Loucy (cell line): ENCODE results near the gene MCF2L.

Experiments
- H2AFZ ChIP-seq: fragments of 200-600 bp; sonication (generic); 2 replicates; pipeline ENCODE4 v1.6.0; 2016; ENCODE audit warnings: antibody characterized with exemption, mild to moderate bottlenecking, low read length, moderate library complexity
- H3F3A ChIP-seq: fragments of 200-600 bp; 2 replicates; pipeline ENCODE4 v1.6.0; 2016; ENCODE audit warnings: antibody characterized with exemption, low read depth, mild to moderate bottlenecking
- H3K27me3 ChIP-seq: fragments of 200-600 bp; sonication (generic); 2 replicates; pipeline ENCODE4 v1.6.1; 2014; ENCODE audit warnings: low read length, mild to moderate bottlenecking; ENCODE audit not compliant: insufficient read depth, poor library complexity, severe bottlenecking
- H3K36me3 ChIP-seq: fragments of 200-600 bp; sonication (generic); 2 replicates; pipeline ENCODE4 v1.6.1; 2016; ENCODE audit warnings: low read length; ENCODE audit not compliant: insufficient read depth
- H3K4me1 ChIP-seq: fragments of 200-600 bp; sonication (generic); 2 replicates; pipeline ENCODE4 v1.5.1; 2014; ENCODE audit warnings: low read length, mild to moderate bottlenecking; ENCODE audit not compliant: insufficient read depth, poor library complexity, severe bottlenecking
- H3K4me2 ChIP-seq: fragments of 200-600 bp; sonication (generic); 2 replicates; pipeline ENCODE4 v1.6.0; 2014; ENCODE audit warnings: antibody characterized with exemption, low read length, low read depth, mild to moderate bottlenecking; ENCODE audit not compliant: poor library complexity, severe bottlenecking
- H3K4me3 ChIP-seq: fragments of 200-600 bp; sonication (generic); 2 replicates; pipeline ENCODE4 v1.5.1; 2014; ENCODE audit warnings: low read length, mild to moderate bottlenecking, mixed read lengths; ENCODE audit not compliant: poor library complexity, severe bottlenecking
- H3K79me2 ChIP-seq: fragments of 200-600 bp; sonication (generic); 2 replicates; pipeline ENCODE4 v1.6.1; 2014; ENCODE audit warnings: low read length; ENCODE audit not compliant: insufficient read depth
- H3K9ac ChIP-seq: fragments of 200-600 bp; sonication (generic); 2 replicates; pipeline ENCODE4 v1.6.0; 2014; ENCODE audit warnings: mild to moderate bottlenecking, low read depth, low read length, moderate library complexity; ENCODE audit not compliant: poor library complexity, severe bottlenecking
- H3K9me2 ChIP-seq: fragments of 200-600 bp; sonication (generic); replicated peaks from 2 replicates; pipeline ENCODE4 v1.6.1; 2016; ENCODE audit warnings: low read depth, low read length, mixed read lengths
- H3K9me3 ChIP-seq: fragments of 200-600 bp; sonication (generic); 2 replicates; pipeline ENCODE4 v1.6.1; 2014; ENCODE audit warnings: mild to moderate bottlenecking, antibody characterized with exemption, low read length, low read depth; ENCODE audit not compliant: insufficient read depth
- H4K20me1 ChIP-seq: fragments of 200-600 bp; sonication (generic); 2 replicates; pipeline ENCODE4 v1.6.0; 2014; ENCODE audit warnings: antibody characterized with exemption, low read length, mild to moderate bottlenecking; ENCODE audit not compliant: insufficient read depth, poor library complexity, severe bottlenecking
- EZH2phosphoT487 ChIP-seq: fragments of 200-600 bp; IDR thresholded peaks from 2 replicates; pipeline ENCODE4 v1.6.1; 2018; ENCODE audit warnings: antibody characterized with exemption, mild to moderate bottlenecking, moderate library complexity, borderline replicate concordance
- TF ChIP-seq, protein P1 (sequence below): fragments of 200-600 bp; sonication (generic); conservative IDR thresholded peaks from 2 replicates; pipeline ENCODE4 v1.5.1; 2014; ENCODE audit warnings: mild to moderate bottlenecking, antibody characterized with exemption, low read length

Gene MCF2L

GRCh38 chr13:112972867-112973576 is 4.0 kb downstream of the MCF2L start:
- TF ChIP-seq EZH2phosphoT487, result no peak
- TF ChIP-seq, protein P1, sequence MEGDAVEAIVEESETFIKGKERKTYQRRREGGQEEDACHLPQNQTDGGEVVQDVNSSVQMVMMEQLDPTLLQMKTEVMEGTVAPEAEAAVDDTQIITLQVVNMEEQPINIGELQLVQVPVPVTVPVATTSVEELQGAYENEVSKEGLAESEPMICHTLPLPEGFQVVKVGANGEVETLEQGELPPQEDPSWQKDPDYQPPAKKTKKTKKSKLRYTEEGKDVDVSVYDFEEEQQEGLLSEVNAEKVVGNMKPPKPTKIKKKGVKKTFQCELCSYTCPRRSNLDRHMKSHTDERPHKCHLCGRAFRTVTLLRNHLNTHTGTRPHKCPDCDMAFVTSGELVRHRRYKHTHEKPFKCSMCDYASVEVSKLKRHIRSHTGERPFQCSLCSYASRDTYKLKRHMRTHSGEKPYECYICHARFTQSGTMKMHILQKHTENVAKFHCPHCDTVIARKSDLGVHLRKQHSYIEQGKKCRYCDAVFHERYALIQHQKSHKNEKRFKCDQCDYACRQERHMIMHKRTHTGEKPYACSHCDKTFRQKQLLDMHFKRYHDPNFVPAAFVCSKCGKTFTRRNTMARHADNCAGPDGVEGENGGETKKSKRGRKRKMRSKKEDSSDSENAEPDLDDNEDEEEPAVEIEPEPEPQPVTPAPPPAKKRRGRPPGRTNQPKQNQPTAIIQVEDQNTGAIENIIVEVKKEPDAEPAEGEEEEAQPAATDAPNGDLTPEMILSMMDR, result no peak
- Histone ChIP-seq H3K4me1 (peaks cover 15% of the 10 kb centered on the region), H3F3A (no peaks in the 10 kb centered on the region), H2AFZ (no peak overlapping the region), H3K79me2 (no peaks in the 10 kb centered on the region), H4K20me1 (no peaks in the 10 kb centered on the region), H3K4me3 (no peak overlapping the region), H3K9me3 (no peaks in the 10 kb centered on the region; the same call in 1 of the 2 replicates), H3K4me2 (no peak overlapping the region), H3K36me3 (no peaks in the 10 kb centered on the region), H3K9me2 (no peaks in the 10 kb centered on the region), H3K27me3 (peaks cover 8% of the 10 kb centered on the region), H3K9ac (no peak overlapping the region)

DNA sequence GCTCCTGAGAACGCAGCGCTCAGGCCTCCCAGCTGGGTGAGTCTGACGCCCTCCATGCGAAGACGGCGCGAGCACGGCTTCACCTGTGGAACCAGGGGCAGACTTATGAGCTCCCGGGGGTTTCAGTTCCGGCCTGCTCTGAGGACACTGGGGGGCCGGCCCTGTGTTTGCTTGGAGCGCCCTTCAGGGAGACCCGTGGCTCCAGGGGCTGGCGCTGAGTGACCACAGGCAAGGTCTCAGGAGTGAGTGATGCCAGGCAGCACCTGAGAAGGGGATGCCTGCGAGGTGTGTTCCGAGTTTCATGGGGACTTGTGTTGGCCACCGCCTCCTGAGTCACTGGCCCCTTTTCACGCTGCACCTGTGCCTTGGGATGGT is 4.5 kb downstream of the MCF2L start:
- Histone ChIP-seq H3K4me3 (no peak overlapping the region), H3K4me1 (peaks cover 9% of the 10 kb centered on the region), H3K79me2 (no peaks in the 10 kb centered on the region), H2AFZ (no peak overlapping the region), H3K4me2 (no peak overlapping the region), H3K27me3 (peaks cover 8% of the 10 kb centered on the region), H3K9me2 (no peaks in the 10 kb centered on the region), H3F3A (no peaks in the 10 kb centered on the region), H3K36me3 (no peaks in the 10 kb centered on the region), H4K20me1 (no peaks in the 10 kb centered on the region), H3K9me3 (no peaks in the 10 kb centered on the region; the same call in 1 of the 2 replicates), H3K9ac (no peak overlapping the region)
- TF ChIP-seq EZH2phosphoT487, result no peak
- TF ChIP-seq, protein P1, result no peak

DNA sequence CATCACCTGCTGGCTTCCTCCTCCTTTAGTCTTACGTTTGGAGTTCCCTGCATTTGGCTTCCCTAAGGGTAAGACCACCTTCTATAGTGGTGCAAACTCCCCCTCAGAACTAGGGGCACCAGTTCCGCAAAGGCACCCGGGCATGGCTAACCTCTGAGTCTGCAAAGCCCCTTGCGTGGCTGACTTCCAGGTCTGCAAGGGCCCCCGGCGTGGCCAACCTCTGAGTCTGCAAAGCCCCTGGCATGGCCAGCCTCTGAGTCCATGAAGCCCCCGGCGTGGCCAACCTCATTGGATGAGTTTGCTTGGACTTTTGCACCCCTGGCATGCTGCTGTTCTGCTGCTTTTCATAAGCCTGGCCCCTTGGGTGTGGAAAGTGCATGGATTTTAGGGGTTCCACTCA is 5.1 kb downstream of the MCF2L start:
- no peaks in the 10 kb centered on the region for H3K9me2 ChIP-seq
- H3K79me2 ChIP-seq, result no peaks in the 10 kb centered on the region
- no peaks in the 10 kb centered on the region; the same call in 1 of the 2 replicates for H3K9me3 ChIP-seq
- no peaks in the 10 kb centered on the region for H4K20me1 ChIP-seq
- H3K27me3 ChIP-seq, result peaks cover 8% of the 10 kb centered on the region
- no peaks in the 10 kb centered on the region for H3K36me3 ChIP-seq
- H2AFZ ChIP-seq, result no peak overlapping the region
- H3K4me3 ChIP-seq, result no peak overlapping the region
- no peak overlapping the region for H3K9ac ChIP-seq
- no peak overlapping the region for H3K4me2 ChIP-seq
- TF ChIP-seq EZH2phosphoT487, result no peak
- TF ChIP-seq, protein P1, result no peak
- H3K4me1 ChIP-seq, result peaks cover 7% of the 10 kb centered on the region
- H3F3A ChIP-seq, result no peaks in the 10 kb centered on the region
